HEK293 (cell line): ENCODE results near the gene BNC1.

Experiments used
- CTCF ChIA-PET: fragments of 350-600 bp; formaldehyde crosslinking; extraction: SDS; loops from one replicate; lab custom pipeline; 2021; ENCODE audit warnings: antibody characterized with exemption; lab: Yijun Ruan, JAX
- POLR2A ChIA-PET: fragments of 300-600 bp; formaldehyde crosslinking; extraction: SDS; loops from one replicate; lab custom pipeline; 2020; ENCODE audit warnings: antibody characterized with exemption, inconsistent platforms; lab: Yijun Ruan, JAX
- H3K27ac ChIP-seq: fragments of 200-500 bp; sonication (Bioruptor generic); 2 replicates; pipeline ENCODE4 v1.5.1; 2014; ENCODE audit warnings: low read depth, low read length, control low read depth, inconsistent platforms; ENCODE audit errors: extremely low read depth
- H3K36me3 ChIP-seq, 2 experiments: fragments of 200-500 bp in 1 of 2; sonication (Bioruptor generic) in 1 of 2; 1 replicate in 1 of 2; 2 replicates in 1 of 2; pipeline ENCODE4 v1.5.1; 2014 to 2017; ENCODE audit warnings: inconsistent platforms in 2 of 2, low read length in 2 of 2; ENCODE audit not compliant: control insufficient read depth in 2 of 2, insufficient read depth in 1 of 2
- H3K4me1 ChIP-seq: fragments of 200-500 bp; sonication (Bioruptor generic); 2 replicates; pipeline ENCODE4 v1.5.1; 2014; ENCODE audit warnings: mild to moderate bottlenecking, low read length, inconsistent platforms; ENCODE audit not compliant: control insufficient read depth, insufficient read depth
- H3K4me3 ChIP-seq: 2 replicates; pipeline ENCODE4 v1.5.1; 2011; ENCODE audit warnings: low read depth, mild to moderate bottlenecking, control low read depth, low read length, moderate library complexity
- H3K9me3 ChIP-seq: fragments of 200-500 bp; sonication (Bioruptor generic); 2 replicates; pipeline ENCODE4 v1.5.1; 2014; ENCODE audit warnings: low read depth, low read length, inconsistent platforms; ENCODE audit not compliant: control insufficient read depth, insufficient read depth
- FEZF1 ChIP-seq: fragments of 450-650 bp; formaldehyde crosslinking; IDR thresholded peaks from 2 replicates; pipeline ENCODE4 v1.5.1; 2016; ENCODE audit warnings: missing biosample characterization, missing genetic modification characterization
- WT1 ChIP-seq: fragments of 450-650 bp; formaldehyde crosslinking; IDR thresholded peaks from 2 replicates; pipeline ENCODE4 v1.5.1; 2016; ENCODE audit warnings: missing biosample characterization, missing genetic modification characterization
- ZBTB7A ChIP-seq: fragments of 450-650 bp; formaldehyde crosslinking; IDR thresholded peaks from 2 replicates; pipeline ENCODE4 v1.5.1; 2016; ENCODE audit warnings: low read depth, missing biosample characterization, missing genetic modification characterization
- ZFHX2 ChIP-seq: fragments of 450-650 bp; formaldehyde crosslinking; conservative IDR thresholded peaks from 2 replicates; pipeline ENCODE4 v1.5.1; 2016; ENCODE audit warnings: missing biosample characterization, missing genetic modification characterization
- ZFP37 ChIP-seq: fragments of 450-650 bp; formaldehyde crosslinking; IDR thresholded peaks from 2 replicates; pipeline ENCODE4 v1.5.1; 2016; ENCODE audit warnings: missing biosample characterization, missing genetic modification characterization
- ZNF223 ChIP-seq: fragments of 450-650 bp; formaldehyde crosslinking; IDR thresholded peaks from 2 replicates; pipeline ENCODE4 v1.5.1; 2016; ENCODE audit warnings: missing biosample characterization, missing genetic modification characterization
- ZNF274 ChIP-seq, 2 experiments: fragments of 200-500 bp in 1 of 2; fragments of 450-650 bp in 1 of 2; sonication (Bioruptor generic) in 1 of 2; formaldehyde crosslinking in 1 of 2; IDR thresholded peaks; 2 replicates each; pipeline versions ENCODE4 v1.5.1 to v1.6.1; 2014 to 2016; ENCODE audit warnings: borderline replicate concordance in 1 of 2, inconsistent platforms in 1 of 2, low read length in 1 of 2, missing biosample characterization in 1 of 2, missing genetic modification characterization in 1 of 2
- ZNF280D ChIP-seq: fragments of 450-650 bp; formaldehyde crosslinking; IDR thresholded peaks from 2 replicates; pipeline ENCODE4 v1.5.1; 2016; ENCODE audit warnings: missing biosample characterization, missing genetic modification characterization
- ZNF302 ChIP-seq: fragments of 450-650 bp; formaldehyde crosslinking; IDR thresholded peaks from 2 replicates; pipeline ENCODE4 v1.5.1; 2016; ENCODE audit warnings: missing biosample characterization, missing genetic modification characterization, low read depth
- ZNF521 ChIP-seq: fragments of 450-650 bp; formaldehyde crosslinking; IDR thresholded peaks from 2 replicates; pipeline ENCODE4 v1.5.1; 2017; ENCODE audit warnings: missing biosample characterization, mild to moderate bottlenecking, missing genetic modification characterization
- ZNF548 ChIP-seq: fragments of 450-650 bp; formaldehyde crosslinking; IDR thresholded peaks from 2 replicates; pipeline ENCODE4 v1.5.1; 2016; ENCODE audit warnings: missing biosample characterization, missing genetic modification characterization
- ZNF549 ChIP-seq: fragments of 450-650 bp; IDR thresholded peaks from 2 replicates; pipeline ENCODE4 v1.5.1; 2018; ENCODE audit warnings: missing biosample characterization, missing genetic modification characterization, mild to moderate bottlenecking, inconsistent platforms, moderate library complexity
- ZNF555 ChIP-seq: fragments of 450-650 bp; formaldehyde crosslinking; conservative IDR thresholded peaks from 2 replicates; pipeline ENCODE4 v1.5.1; 2017; ENCODE audit warnings: missing biosample characterization, mild to moderate bottlenecking, missing genetic modification characterization, inconsistent platforms
- ZNF629 ChIP-seq: fragments of 450-650 bp; formaldehyde crosslinking; IDR thresholded peaks from 2 replicates; pipeline ENCODE4 v1.5.1; 2017; ENCODE audit warnings: missing biosample characterization, missing genetic modification characterization
- ZNF645 ChIP-seq: fragments of 450-650 bp; formaldehyde crosslinking; IDR thresholded peaks from 2 replicates; pipeline ENCODE4; 2016; ENCODE audit warnings: missing biosample characterization, missing genetic modification characterization
- ZNF658 ChIP-seq: fragments of 450-650 bp; formaldehyde crosslinking; IDR thresholded peaks from 2 replicates; pipeline ENCODE4; 2016; ENCODE audit warnings: missing biosample characterization, missing genetic modification characterization
- ZNF664 ChIP-seq: fragments of 450-650 bp; formaldehyde crosslinking; IDR thresholded peaks from 2 replicates; pipeline ENCODE4 v1.5.1; 2016; ENCODE audit warnings: missing biosample characterization, missing genetic modification characterization
- ZNF747 ChIP-seq: fragments of 450-650 bp; formaldehyde crosslinking; IDR thresholded peaks from 2 replicates; pipeline ENCODE4 v1.5.1; 2016; ENCODE audit warnings: missing biosample characterization, missing genetic modification characterization
- ZNF792 ChIP-seq: fragments of 450-650 bp; formaldehyde crosslinking; IDR thresholded peaks from 2 replicates; pipeline ENCODE4 v1.5.1; 2016; ENCODE audit warnings: missing biosample characterization, missing genetic modification characterization
- TF ChIP-seq, protein P1 (sequence below): fragments of 450-650 bp; formaldehyde crosslinking; conservative IDR thresholded peaks from 2 replicates; pipeline ENCODE4 v1.5.1; 2016; ENCODE audit warnings: low read depth, missing biosample characterization, missing genetic modification characterization
- TF ChIP-seq, protein P2 (sequence below): fragments of 450-650 bp; formaldehyde crosslinking; IDR thresholded peaks from 2 replicates; pipeline ENCODE4 v1.5.1; 2016; ENCODE audit warnings: missing biosample characterization, missing genetic modification characterization, borderline replicate concordance
- TF ChIP-seq, protein P3 (sequence below): fragments of 450-650 bp; formaldehyde crosslinking; IDR thresholded peaks from 2 replicates; pipeline ENCODE4 v1.5.1; 2016; ENCODE audit warnings: missing biosample characterization, missing genetic modification characterization

Gene BNC1

DNA sequence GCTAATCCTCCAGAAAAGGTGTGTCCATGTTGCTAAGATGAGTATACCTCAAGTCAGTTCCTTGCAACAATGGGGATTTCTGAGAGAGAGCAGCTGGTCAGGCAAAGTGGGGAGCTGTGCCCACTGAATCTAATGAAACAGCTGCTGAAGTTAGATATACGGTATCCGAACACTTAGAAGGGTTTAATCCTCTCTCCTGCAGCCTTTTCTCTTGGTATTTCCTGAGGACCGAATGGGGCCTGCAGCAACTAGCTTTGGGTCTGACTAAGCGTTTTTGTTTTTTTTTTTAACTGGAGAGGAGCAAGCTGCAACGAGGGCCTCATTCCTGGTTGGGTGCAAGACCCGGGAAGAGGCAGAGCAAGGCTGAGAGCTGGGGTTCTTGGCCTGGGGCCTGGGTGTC is 37.6 kb upstream of the BNC1 start (continued):
- TF ChIP-seq, protein P1, sequence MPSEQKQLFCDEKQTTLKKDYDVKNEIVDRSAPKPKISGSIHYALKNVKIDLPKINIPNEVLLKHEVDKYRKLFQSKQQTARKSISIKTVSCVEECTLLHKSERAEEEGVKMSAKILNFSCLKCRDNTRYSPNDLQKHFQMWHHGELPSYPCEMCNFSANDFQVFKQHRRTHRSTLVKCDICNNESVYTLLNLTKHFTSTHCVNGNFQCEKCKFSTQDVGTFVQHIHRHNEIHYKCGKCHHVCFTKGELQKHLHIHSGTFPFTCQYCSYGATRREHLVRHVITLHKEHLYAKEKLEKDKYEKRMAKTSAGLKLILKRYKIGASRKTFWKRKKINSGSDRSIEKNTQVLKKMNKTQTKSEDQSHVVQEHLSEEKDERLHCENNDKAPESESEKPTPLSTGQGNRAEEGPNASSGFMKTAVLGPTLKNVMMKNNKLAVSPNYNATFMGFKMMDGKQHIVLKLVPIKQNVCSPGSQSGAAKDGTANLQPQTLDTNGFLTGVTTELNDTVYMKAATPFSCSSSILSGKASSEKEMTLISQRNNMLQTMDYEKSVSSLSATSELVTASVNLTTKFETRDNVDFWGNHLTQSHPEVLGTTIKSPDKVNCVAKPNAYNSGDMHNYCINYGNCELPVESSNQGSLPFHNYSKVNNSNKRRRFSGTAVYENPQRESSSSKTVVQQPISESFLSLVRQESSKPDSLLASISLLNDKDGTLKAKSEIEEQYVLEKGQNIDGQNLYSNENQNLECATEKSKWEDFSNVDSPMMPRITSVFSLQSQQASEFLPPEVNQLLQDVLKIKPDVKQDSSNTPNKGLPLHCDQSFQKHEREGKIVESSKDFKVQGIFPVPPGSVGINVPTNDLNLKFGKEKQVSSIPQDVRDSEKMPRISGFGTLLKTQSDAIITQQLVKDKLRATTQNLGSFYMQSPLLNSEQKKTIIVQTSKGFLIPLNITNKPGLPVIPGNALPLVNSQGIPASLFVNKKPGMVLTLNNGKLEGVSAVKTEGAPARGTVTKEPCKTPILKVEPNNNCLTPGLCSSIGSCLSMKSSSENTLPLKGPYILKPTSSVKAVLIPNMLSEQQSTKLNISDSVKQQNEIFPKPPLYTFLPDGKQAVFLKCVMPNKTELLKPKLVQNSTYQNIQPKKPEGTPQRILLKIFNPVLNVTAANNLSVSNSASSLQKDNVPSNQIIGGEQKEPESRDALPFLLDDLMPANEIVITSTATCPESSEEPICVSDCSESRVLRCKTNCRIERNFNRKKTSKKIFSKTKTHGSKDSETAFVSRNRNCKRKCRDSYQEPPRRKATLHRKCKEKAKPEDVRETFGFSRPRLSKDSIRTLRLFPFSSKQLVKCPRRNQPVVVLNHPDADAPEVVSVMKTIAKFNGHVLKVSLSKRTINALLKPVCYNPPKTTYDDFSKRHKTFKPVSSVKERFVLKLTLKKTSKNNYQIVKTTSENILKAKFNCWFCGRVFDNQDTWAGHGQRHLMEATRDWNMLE (tag by site-specific recombination), result no peak
- TF ChIP-seq FEZF1 (tag by site-specific recombination), result no peak
- TF ChIP-seq ZNF555 (tag by site-specific recombination), result no peak

DNA sequence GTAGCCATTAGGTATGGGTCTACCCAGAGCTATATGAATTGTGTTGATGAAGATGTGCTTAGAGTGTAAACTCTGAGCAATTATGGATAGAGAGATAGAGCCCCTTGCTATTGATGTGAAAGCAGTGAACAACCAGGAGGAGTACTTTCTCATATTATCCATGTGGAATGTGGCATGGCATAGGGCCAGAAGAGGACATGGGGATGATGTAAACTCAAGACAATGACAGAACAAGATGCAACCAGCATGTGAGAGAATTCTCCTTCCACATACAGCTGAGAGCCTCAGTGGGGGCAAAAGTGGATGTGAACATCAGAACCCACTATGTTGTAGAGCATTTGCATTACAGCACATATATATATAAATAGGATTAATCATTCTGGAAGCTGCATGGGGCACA is 36.4 kb upstream of the BNC1 start:
- Histone ChIP-seq H3K4me3 (no peak overlapping the region), H3K4me1 (no peaks in the 10 kb centered on the region), H3K36me3 (no peaks in the 10 kb centered on the region), H3K27ac (no peak overlapping the region), H3K9me3 (peaks cover 5% of the 10 kb centered on the region; the same call in 1 of the 2 replicates)
- ChIA-PET CTCF (no interaction called here), POLR2A (no interaction called here)
- TF ChIP-seq ZFP37 (tag by site-specific recombination) (no peak), ZNF747 (tag by site-specific recombination) (no peak), ZFHX2 (tag by site-specific recombination) (no peak), ZNF664 (no peak), ZNF548 (tag by site-specific recombination) (no peak), WT1 (tag by site-specific recombination) (no peak), ZNF629 (no peak), ZNF223 (no peak), ZNF302 (tag by site-specific recombination) (no peak), ZNF645 (tag by site-specific recombination) (no peak), ZNF521 (tag by site-specific recombination) (no peak), ZNF549 (no peak)
- TF ChIP-seq, protein P2, sequence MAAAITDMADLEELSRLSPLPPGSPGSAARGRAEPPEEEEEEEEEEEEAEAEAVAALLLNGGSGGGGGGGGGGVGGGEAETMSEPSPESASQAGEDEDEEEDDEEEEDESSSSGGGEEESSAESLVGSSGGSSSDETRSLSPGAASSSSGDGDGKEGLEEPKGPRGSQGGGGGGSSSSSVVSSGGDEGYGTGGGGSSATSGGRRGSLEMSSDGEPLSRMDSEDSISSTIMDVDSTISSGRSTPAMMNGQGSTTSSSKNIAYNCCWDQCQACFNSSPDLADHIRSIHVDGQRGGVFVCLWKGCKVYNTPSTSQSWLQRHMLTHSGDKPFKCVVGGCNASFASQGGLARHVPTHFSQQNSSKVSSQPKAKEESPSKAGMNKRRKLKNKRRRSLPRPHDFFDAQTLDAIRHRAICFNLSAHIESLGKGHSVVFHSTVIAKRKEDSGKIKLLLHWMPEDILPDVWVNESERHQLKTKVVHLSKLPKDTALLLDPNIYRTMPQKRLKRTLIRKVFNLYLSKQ (tag by site-specific recombination), result no peak

DNA sequence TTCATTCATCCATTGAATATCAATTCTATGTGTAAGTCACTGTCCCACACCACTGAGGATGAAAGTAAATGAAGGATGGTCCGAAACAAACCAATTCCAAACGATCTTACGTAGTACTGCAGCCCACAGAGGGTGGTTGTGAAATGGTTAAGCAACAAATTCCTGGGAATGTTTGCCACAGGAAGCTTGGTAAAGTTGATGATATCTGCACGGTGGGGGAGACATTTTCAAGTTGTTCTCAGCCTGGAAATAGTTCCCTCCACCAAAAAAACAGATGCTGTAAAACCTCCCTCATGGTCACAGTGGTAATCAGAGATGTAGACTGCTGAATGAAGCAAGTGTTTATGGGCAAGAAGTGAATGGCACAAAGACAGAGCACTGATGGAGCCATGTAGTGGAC is 35.9 kb upstream of the BNC1 start:
- H3K27ac ChIP-seq, result no peak overlapping the region
- POLR2A ChIA-PET, result no interaction called here
- H3K4me3 ChIP-seq, result no peak overlapping the region
- H3K4me1 ChIP-seq, result no peaks in the 10 kb centered on the region
- CTCF ChIA-PET, result no interaction called here
- H3K36me3 ChIP-seq, result no peaks in the 10 kb centered on the region
- peaks cover 5% of the 10 kb centered on the region; the same call in 1 of the 2 replicates for H3K9me3 ChIP-seq
- TF ChIP-seq ZNF274 (IDR thresholded peaks at IDR 0.05; ENCODE audit: low read length), result no peak
- no peak for TF ChIP-seq ZNF274 (tag by site-specific recombination; IDR thresholded peaks at IDR 0.05; ENCODE audit: borderline replicate concordance)
- TF ChIP-seq ZBTB7A, result no peak
- no peak for TF ChIP-seq ZNF792
- no peak for TF ChIP-seq FEZF1 (tag by site-specific recombination)
- TF ChIP-seq, protein P3, sequence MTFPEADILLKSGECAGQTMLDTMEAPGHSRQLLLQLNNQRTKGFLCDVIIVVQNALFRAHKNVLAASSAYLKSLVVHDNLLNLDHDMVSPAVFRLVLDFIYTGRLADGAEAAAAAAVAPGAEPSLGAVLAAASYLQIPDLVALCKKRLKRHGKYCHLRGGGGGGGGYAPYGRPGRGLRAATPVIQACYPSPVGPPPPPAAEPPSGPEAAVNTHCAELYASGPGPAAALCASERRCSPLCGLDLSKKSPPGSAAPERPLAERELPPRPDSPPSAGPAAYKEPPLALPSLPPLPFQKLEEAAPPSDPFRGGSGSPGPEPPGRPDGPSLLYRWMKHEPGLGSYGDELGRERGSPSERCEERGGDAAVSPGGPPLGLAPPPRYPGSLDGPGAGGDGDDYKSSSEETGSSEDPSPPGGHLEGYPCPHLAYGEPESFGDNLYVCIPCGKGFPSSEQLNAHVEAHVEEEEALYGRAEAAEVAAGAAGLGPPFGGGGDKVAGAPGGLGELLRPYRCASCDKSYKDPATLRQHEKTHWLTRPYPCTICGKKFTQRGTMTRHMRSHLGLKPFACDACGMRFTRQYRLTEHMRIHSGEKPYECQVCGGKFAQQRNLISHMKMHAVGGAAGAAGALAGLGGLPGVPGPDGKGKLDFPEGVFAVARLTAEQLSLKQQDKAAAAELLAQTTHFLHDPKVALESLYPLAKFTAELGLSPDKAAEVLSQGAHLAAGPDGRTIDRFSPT (tag by site-specific recombination), result no peak
- no peak for TF ChIP-seq ZNF658 (tag by site-specific recombination)
- no peak for TF ChIP-seq ZNF280D
